ENCODE data around the gene BMF.
"Not testable (repeated sequence)": the region's sequence is repeated elsewhere in the genome, so short reads cannot be mapped to it uniquely, and the experiment has no call there.

BMF gene

GRCh38 chr15:40128766-40129660 lies 20.3 kb upstream of the BMF start:
- DNase-seq (ENCODE audit: low spot score), result no peak

- DNase-seq (ENCODE audit: low spot score), result no peak
Observed at GRCh38 chr15:40125950-40126349, 17.3 kb upstream of the BMF start.

- DNase-seq (ENCODE audit: low spot score), result not testable (repeated sequence)
Observed at GRCh38 chr15:40124807-40125285, 16.2 kb upstream of the BMF start.

- not testable (repeated sequence) for DNase-seq (ENCODE audit: low spot score)
Observed at GRCh38 chr15:40124333-40124732, 15.7 kb upstream of the BMF start.

- DNase-seq (ENCODE audit: low spot score), result not testable (repeated sequence)
Observed at GRCh38 chr15:40123863-40124262, 15.2 kb upstream of the BMF start.

- DNase-seq (ENCODE audit: low spot score), result not testable (repeated sequence)
Observed at GRCh38 chr15:40122989-40123388, 14.3 kb upstream of the BMF start.

- DNase-seq (ENCODE audit: low spot score), result no peak
Observed at GRCh38 chr15:40121911-40122638, 13.4 kb upstream of the BMF start.

GRCh38 chr15:40118473-40118872 lies 9.8 kb upstream of the BMF start:
- no peak for DNase-seq (ENCODE audit: low spot score)

GRCh38 chr15:40115670-40116093 lies 7.0 kb upstream of the BMF start:
- no peak for DNase-seq (ENCODE audit: low spot score)

- not testable (repeated sequence) for DNase-seq (ENCODE audit: low spot score)
Observed at GRCh38 chr15:40115106-40115505, 6.4 kb upstream of the BMF start.

GRCh38 chr15:40114218-40114617 lies 5.5 kb upstream of the BMF start:
- DNase-seq (ENCODE audit: low spot score), result no peak

- DNase-seq (ENCODE audit: low spot score), result no peak
Observed at GRCh38 chr15:40112789-40113188, 4.1 kb upstream of the BMF start.

- DNase-seq (ENCODE audit: low spot score), result no peak
Observed at GRCh38 chr15:40111888-40112287, 3.2 kb upstream of the BMF start.

GRCh38 chr15:40110866-40111550 lies 2.3 kb upstream of the BMF start:
- DNase-seq (ENCODE audit: low spot score), result no peak

GRCh38 chr15:40108061-40108854 lies 421 bp downstream of the BMF start:
- DNase-seq (ENCODE audit: low spot score), result peak; percentile 81

GRCh38 chr15:40106203-40107161 lies 2.2 kb downstream of the BMF start:
- DNase-seq (ENCODE audit: low spot score), result no peak

- DNase-seq (ENCODE audit: low spot score), result no peak
Observed at GRCh38 chr15:40105517-40106202, 3.0 kb downstream of the BMF start.

GRCh38 chr15:40104865-40105516 lies 3.7 kb downstream of the BMF start:
- peak; percentile 87 for DNase-seq (ENCODE audit: low spot score)

- no peak for DNase-seq (ENCODE audit: low spot score)
Observed at GRCh38 chr15:40104296-40104864, 4.3 kb downstream of the BMF start.

All from hepatic stellate cell (primary cell).